ENCODE measurements around the gene ADGRB2.

DNA sequence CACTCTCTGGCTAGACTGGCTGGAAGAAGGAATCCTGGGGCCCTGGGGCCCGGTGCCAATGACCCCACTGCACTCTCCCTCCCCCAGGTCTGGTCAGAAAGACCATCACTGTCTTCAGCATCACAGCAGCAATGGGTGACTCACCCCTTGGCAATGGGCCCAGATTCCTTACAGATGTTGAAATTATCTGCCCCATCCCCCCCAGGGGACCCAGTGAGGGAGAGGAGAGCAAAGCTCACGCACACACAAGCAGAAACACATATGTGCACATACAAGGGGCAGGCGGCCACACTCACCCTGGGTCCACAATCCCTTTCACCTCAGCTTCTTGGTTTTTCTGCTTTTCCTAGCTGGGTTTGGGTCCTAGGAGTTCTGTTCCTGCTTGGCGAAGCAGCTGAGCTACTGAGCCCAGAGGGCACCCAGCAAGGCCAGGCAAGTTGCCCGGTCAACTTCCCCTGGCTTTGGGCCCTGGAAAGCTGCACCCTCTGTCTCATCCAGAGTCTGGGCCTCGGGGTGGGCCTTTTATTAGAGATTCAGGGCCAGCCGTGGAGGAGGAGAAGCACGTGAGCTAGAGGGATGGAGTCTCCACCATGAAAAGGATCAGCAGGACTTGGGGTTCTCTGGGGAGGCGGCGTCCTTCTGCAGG lies 62.9 kb downstream of the ADGRB2 start:
- TF ChIP-seq, protein P1, sequence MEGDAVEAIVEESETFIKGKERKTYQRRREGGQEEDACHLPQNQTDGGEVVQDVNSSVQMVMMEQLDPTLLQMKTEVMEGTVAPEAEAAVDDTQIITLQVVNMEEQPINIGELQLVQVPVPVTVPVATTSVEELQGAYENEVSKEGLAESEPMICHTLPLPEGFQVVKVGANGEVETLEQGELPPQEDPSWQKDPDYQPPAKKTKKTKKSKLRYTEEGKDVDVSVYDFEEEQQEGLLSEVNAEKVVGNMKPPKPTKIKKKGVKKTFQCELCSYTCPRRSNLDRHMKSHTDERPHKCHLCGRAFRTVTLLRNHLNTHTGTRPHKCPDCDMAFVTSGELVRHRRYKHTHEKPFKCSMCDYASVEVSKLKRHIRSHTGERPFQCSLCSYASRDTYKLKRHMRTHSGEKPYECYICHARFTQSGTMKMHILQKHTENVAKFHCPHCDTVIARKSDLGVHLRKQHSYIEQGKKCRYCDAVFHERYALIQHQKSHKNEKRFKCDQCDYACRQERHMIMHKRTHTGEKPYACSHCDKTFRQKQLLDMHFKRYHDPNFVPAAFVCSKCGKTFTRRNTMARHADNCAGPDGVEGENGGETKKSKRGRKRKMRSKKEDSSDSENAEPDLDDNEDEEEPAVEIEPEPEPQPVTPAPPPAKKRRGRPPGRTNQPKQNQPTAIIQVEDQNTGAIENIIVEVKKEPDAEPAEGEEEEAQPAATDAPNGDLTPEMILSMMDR (IDR thresholded peaks at IDR 0.05): no peak
- TF ChIP-seq POLR2A (IDR thresholded peaks at IDR 0.05): no peak
